Sigmoid colon (tissue), 7 donors: ENCODE data around the gene ATXN1. TPM values are rescaled to one million over a fixed set of nuclear protein-coding genes. Genes with fewer than 3 reads are reported as not detected.
"Not testable (repeated sequence)": the region's sequence is repeated elsewhere in the genome, so short reads cannot be mapped to it uniquely, and the experiment has no call there.

Experiments used
- DNase-seq: peaks from one replicate; pipeline ENCODE4 v3.0.0-alpha.2; 2019
- H3K27ac ChIP-seq, 4 donors: fragments of 200-600 bp; sonication (generic); one replicate each; pipeline ENCODE4 v1.5.1; 2016 to 2019; ENCODE audit warnings: mild to moderate bottlenecking in 1 of 4
- H3K27me3 ChIP-seq, 3 donors: fragments of 200-600 bp; sonication (generic); one replicate each; pipeline ENCODE4 v1.5.1; 2019; ENCODE audit warnings: mild to moderate bottlenecking in 1 of 3
- H3K36me3 ChIP-seq, 4 donors: fragments of 200-600 bp; sonication (generic); one replicate each; pipeline ENCODE4 v1.5.1; 2016 to 2019
- H3K4me1 ChIP-seq, 4 donors: fragments of 200-600 bp; sonication (generic); one replicate each; pipeline ENCODE4 v1.5.1; 2017 to 2019
- H3K4me3 ChIP-seq, 4 donors: fragments of 200-600 bp; sonication (generic); one replicate each; pipeline ENCODE4 v1.5.1; 2017 to 2019; ENCODE audit warnings: mild to moderate bottlenecking in 2 of 4, moderate library complexity in 1 of 4
- H3K9me3 ChIP-seq, 4 donors: fragments of 200-600 bp in 3 of 4; sonication (generic) in 3 of 4; one replicate each; pipeline versions ENCODE4 v1.5.1 to v1.6.1; 2013 to 2019
- CTCF ChIP-seq, 4 experiments: fragments of 450-650 bp in 3 of 4; fragments of 200-600 bp in 1 of 4; IDR thresholded peaks; one replicate each; pipeline ENCODE4 v1.5.1; 2016 to 2019; ENCODE audit warnings: antibody characterized with exemption in 4 of 4, mild to moderate bottlenecking in 3 of 4, moderate library complexity in 2 of 4
- EP300 ChIP-seq, 4 donors: sonication (generic); formaldehyde crosslinking; IDR thresholded peaks; one replicate each; pipeline ENCODE4 v1.6.1; 2017; ENCODE audit warnings: antibody characterized with exemption in 4 of 4
- POLR2A ChIP-seq, 2 donors: fragments of 450-650 bp; IDR thresholded peaks; one replicate each; pipeline ENCODE4 v1.6.1; 2016; ENCODE audit warnings: antibody characterized with exemption in 2 of 2, mild to moderate bottlenecking in 2 of 2, moderate library complexity in 2 of 2
- POLR2AphosphoS5 ChIP-seq, 4 donors: sonication (generic); formaldehyde crosslinking; IDR thresholded peaks; one replicate each; pipeline ENCODE4 v1.6.1; 2017; ENCODE audit warnings: antibody characterized with exemption in 4 of 4
- WGBS, 2 donors: extraction: QIAGEN DNeasy Blood & Tissue Kit; methylation state at CpG; one replicate each; pipeline ENCODE4 v1.1.7; 2013; 5-methylcytosine and 5-hydroxymethylcytosine counted together
- intact Hi-C: fragments of 100-400 bp; cut with DNase I; formaldehyde crosslinking; loops from one replicate; pipeline ENCODE4 v1.15.1; 2023
- polyA plus RNA-seq, 3 donors: library from polyadenylated mRNA; stranded (reverse); fragments of 200-250 nt; gene quantifications; one replicate each; pipeline ENCODE4 v1.2.3, GENCODE V29; 2013
- total RNA-seq, 4 donors: library from RNA; depleted of rRNA; stranded (reverse); fragments of >200 nt; gene quantifications; one replicate each; pipeline ENCODE4 v1.1.0, GENCODE V29; 2016
- donor health status: healthy with polysubstance abuse.
- donor health status: Bipolar disorder and iron deficiency.
- donor health status: healthy.

ATXN1 gene
- total and polyA plus RNA-seq, 7 donors, result 4.8 to 95.3 (median 37.7) TPM

- no peaks in the 10 kb centered on the region for H3K9me3 ChIP-seq
- H3K4me3 ChIP-seq, result no peak overlapping the region
- no peak for DNase-seq
- intact Hi-C loops, result no loop called here
- H3K27me3 ChIP-seq, result no peaks in the 10 kb centered on the region
- no peak overlapping the region for H3K27ac ChIP-seq
- WGBS, 2 donors, result 58 to 82% methylated on average over 3 of the region's 3 CpGs
- TF ChIP-seq EP300 (IDR thresholded peaks at IDR 0.05) (no peak), CTCF (IDR thresholded peaks at IDR 0.05) (no peak), POLR2A (IDR thresholded peaks at IDR 0.05) (no peak), POLR2AphosphoS5 (IDR thresholded peaks at IDR 0.05) (no peak)
- H3K4me1 ChIP-seq, result no peaks in the 10 kb centered on the region
- no peaks in the 10 kb centered on the region for H3K36me3 ChIP-seq
Observed at GRCh38 chr6:16793828-16794412, 32.7 kb upstream of the ATXN1 start.

GRCh38 chr6:16789329-16790038 lies 28.2 kb upstream of the ATXN1 start:
- TF ChIP-seq EP300 (IDR thresholded peaks at IDR 0.05) (no peak), POLR2AphosphoS5 (IDR thresholded peaks at IDR 0.05) (no peak), POLR2A (IDR thresholded peaks at IDR 0.05) (no peak), CTCF (IDR thresholded peaks at IDR 0.05) (no peak)
- H3K4me1 ChIP-seq, result no peaks in the 10 kb centered on the region
- no peaks in the 10 kb centered on the region for H3K27me3 ChIP-seq
- H3K4me3 ChIP-seq, result no peak overlapping the region
- no peak for DNase-seq
- no peaks in the 10 kb centered on the region for H3K36me3 ChIP-seq
- intact Hi-C loops, result no loop called here
- H3K9me3 ChIP-seq, result no peaks in the 10 kb centered on the region
- H3K27ac ChIP-seq, result no peak overlapping the region
- WGBS, 2 donors, result 86 to 91% methylated on average over 2 of the region's 2 CpGs

- 82 to 92% methylated on average over 1 of the region's 1 CpG for WGBS, 2 donors
- no peaks in the 10 kb centered on the region for H3K9me3 ChIP-seq
- no peak overlapping the region for H3K4me3 ChIP-seq
- TF ChIP-seq POLR2AphosphoS5 (IDR thresholded peaks at IDR 0.05) (no peak), EP300 (IDR thresholded peaks at IDR 0.05) (no peak), POLR2A (IDR thresholded peaks at IDR 0.05) (no peak), CTCF (IDR thresholded peaks at IDR 0.05) (no peak)
- H3K27ac ChIP-seq, result no peak overlapping the region
- intact Hi-C loops, result no loop called here
- DNase-seq, result no peak
- H3K36me3 ChIP-seq, result no peaks in the 10 kb centered on the region
- no peaks in the 10 kb centered on the region for H3K27me3 ChIP-seq
- H3K4me1 ChIP-seq, result no peaks in the 10 kb centered on the region
Observed at GRCh38 chr6:16787128-16787682, 25.9 kb upstream of the ATXN1 start.

GRCh38 chr6:16785496-16785895 lies 24.2 kb upstream of the ATXN1 start:
- no peak overlapping the region for H3K4me3 ChIP-seq
- no peaks in the 10 kb centered on the region for H3K9me3 ChIP-seq
- peaks cover 0 to 7% (median 0%) of the 10 kb centered on the region in 4 donors for H3K4me1 ChIP-seq
- no peaks in the 10 kb centered on the region for H3K36me3 ChIP-seq
- no peaks in the 10 kb centered on the region for H3K27me3 ChIP-seq
- no peak for DNase-seq
- no peak for TF ChIP-seq POLR2A (IDR thresholded peaks at IDR 0.05)
- no peak for TF ChIP-seq EP300 (IDR thresholded peaks at IDR 0.05)
- no peak for TF ChIP-seq POLR2AphosphoS5 (IDR thresholded peaks at IDR 0.05)
- no peak for TF ChIP-seq CTCF (IDR thresholded peaks at IDR 0.05)
- intact Hi-C loops, result no loop called here
- H3K27ac ChIP-seq, result no peak overlapping the region

- DNase-seq, H3K27ac ChIP-seq, H3K4me3 ChIP-seq, H3K4me1 ChIP-seq, H3K27me3 ChIP-seq, intact Hi-C loops, H3K9me3 ChIP-seq, H3K36me3 ChIP-seq: not testable (repeated sequence)
- WGBS, 2 donors, result 78 to 90% methylated on average over 3 of the region's 3 CpGs
Observed at GRCh38 chr6:16784957-16785356, 23.7 kb upstream of the ATXN1 start.
